ENCODE measurements around the gene CALY. TPM values are rescaled to one million over a fixed set of nuclear protein-coding genes. Genes with fewer than 3 reads are reported as not detected.
"Not testable (repeated sequence)": the region's sequence is repeated elsewhere in the genome, so short reads cannot be mapped to it uniquely, and the experiment has no call there.

Gene CALY
- total RNA-seq, 2 experiments from 2014 or later: 3.1 to 3.6 TPM

DNA sequence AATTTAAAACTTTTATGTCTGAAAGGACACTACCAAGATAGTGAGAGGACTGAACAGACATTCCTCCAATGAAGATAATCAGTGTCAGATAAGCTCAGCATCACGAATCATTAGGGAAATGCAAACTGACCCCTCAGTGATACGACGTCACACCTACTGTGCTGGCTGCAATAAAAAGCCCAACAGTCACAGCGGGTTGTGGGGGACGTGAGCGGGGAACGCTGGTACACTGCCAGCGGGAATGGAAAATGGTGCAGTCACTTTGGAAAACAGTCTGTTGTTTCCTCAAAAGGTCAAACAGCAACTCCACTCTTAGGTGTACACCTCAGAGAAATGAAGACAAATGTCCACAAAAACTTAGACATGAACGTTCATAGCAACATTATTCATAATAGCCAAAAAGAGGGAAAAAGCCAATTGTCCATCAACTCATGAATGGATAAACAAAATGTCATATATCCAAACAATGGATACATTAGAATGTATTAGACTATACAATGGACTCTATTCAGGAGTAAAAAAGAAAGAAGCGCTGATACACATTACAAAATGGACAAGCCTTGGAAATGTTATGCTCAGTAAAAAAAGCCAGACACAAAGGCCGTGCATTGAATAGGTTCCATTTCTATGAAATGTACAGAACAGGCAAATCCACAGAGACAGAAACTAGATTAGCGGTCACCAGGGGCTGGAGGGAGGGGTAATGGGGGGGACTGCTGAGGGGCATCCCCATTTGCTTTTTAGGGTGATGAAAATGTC, 38.8 kb upstream of the CALY start:
- Mint-ChIP-seq H3K27me3 (peaks cover 12% of the 10 kb centered on the region), H3K4me3 (no peak overlapping the region), H3K9me3 (no peaks in the 10 kb centered on the region), H3K36me3 (peaks cover 1% of the 10 kb centered on the region), H3K27ac (no peak overlapping the region), H3K4me1 (peaks cover 8% of the 10 kb centered on the region)
- DNase-seq: no peak
- POLR2A ChIA-PET: no interaction called here
- no peak for ATAC-seq (ENCODE audit: low read depth)

DNA sequence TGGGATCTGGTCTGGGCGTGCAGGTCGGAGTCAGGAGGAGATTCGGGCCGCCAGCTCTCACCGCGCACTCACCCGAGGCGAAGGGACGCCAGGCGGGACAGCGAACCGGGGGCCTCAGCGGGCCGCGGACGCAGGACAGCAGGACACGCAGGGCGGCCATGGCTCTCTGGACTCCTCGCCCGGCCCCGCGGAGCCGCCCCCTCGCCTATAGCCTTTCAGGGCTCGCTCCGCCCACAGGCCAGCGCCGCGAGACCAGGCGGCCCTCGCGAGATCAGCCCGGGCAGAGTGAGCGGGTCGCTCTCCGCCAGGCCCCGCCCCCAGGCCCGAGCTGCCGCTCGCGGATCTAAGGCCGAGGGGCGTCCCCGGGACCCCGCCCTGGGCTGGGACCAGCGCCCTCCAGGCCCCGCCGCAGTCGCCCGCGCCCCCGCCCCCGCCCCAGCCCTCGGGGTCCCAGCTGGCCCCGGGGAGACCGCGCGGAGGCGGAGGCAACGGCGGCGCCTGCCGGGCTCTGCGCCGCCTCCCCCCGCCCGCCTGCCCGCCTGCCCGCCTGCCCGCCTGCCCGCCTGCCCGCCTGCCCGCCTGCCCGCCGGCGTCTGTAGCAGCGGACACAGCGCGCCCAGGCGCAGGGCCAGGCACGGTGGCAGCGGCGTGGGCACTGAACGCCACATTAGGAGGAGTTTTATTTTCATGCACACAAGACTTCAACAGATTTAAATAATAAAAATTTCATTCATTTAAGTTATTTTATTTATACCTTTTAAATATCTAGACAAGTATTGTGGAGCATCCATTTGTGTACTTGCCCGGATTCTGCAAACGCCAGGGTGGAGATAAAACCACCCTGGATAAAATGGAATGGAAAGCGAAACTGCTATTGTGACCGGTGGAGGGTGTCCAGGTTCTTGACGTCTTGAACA, 36.7 kb upstream of the CALY start, which contains the start of gene ECHS1:
ECHS1 (minus strand) TSS at position 181 of the 917 bp plus-strand sequence; CDS start at position 160, 21 bp downstream.
- peaks cover 8% of the 10 kb centered on the region for H3K4me1 Mint-ChIP-seq
- H3K4me3 Mint-ChIP-seq: peak within 1 kb of the TSS; percentile 88
- DNase-seq: peak; percentile 99
- H3K27ac Mint-ChIP-seq: peak within 1 kb of the TSS; percentile 82
- peaks cover 2% of the 10 kb centered on the region for H3K36me3 Mint-ChIP-seq
- POLR2A ChIA-PET: interaction anchor here (0.6 to 1.5 kb wide), 8 partner anchors 10 to 53 kb away, joined by 3 to 10 read pairs (median 3); partner anchors contain the start of gene CALY
- H3K9me3 Mint-ChIP-seq: no peaks in the 10 kb centered on the region
- peak; percentile 97 for ATAC-seq (ENCODE audit: low read depth)
- peaks cover 12% of the 10 kb centered on the region for H3K27me3 Mint-ChIP-seq

DNA sequence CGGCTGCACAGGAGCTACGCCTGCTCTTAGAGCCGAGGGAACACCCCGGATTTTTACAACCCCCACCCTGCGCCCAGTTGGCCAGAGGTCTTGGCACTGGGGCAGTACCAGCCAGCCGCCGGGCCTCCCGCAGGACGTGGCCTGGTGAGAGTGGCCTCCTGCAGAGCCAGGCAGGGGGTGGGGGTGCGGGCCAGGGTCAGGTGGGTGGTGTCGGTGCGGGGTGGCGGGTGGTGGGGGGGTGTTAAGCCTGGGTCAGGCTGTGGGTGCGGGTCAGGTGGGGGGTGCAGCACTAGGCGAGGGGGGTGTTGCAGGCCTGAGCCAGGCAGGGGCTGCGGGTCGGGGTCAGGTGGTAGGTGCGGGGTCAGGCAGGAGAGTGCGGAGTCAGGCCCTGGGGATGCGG, 35.8 kb upstream of the CALY start:
- POLR2A ChIA-PET: interaction anchor here (1.3 to 1.4 kb wide), 2 partner anchors 15 to 36 kb away, joined by 3 to 4 read pairs; partner anchors contain the start of gene CALY
- H3K27ac Mint-ChIP-seq: no peak overlapping the region
- DNase-seq: no peak

DNA sequence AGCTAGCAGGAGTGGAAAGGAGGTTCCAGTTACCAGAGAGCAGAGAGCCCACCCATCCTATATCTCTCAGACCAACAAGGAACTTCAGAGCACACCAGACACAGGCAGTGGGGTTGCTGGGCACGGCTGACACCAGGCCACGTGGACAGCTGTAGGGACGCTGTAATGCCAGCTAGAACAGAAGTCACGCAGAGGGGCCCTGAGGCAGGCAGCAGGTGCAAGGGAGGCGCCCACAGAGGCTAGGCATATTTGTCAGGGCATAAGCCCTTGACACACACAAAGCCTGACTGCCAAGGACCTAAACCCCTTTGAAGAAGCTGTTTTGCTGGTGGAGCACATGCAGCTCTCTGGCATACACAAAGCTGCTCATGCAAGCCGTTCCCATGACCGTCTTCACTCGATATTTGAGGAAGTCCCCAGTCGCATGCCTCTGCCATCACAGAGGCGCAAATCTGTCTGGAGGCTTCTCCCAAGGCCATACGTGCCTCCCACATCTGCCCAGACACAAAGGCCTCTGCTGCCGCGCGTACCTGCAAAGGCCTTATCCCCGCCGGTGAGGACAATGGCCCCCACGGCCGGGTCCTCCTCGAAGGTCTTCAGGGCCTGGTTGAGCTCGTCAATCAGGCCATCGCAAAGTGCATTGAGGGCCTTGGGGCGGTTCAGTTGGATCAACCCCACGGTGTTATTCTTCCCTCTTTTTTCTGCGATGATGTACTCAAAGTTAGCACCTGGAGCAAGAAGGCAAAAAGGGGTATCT, 33.5 kb upstream of the CALY start:
- Mint-ChIP-seq H3K4me1 (peaks cover 8% of the 10 kb centered on the region), H3K4me3 (no peak overlapping the region), H3K27ac (no peak overlapping the region), H3K27me3 (peaks cover 4% of the 10 kb centered on the region), H3K36me3 (peaks cover 2% of the 10 kb centered on the region), H3K9me3 (no peaks in the 10 kb centered on the region)
- DNase-seq: no peak
- no peak for ATAC-seq (ENCODE audit: low read depth)
- POLR2A ChIA-PET: no interaction called here

More for the DNA sequence above, 35.8 kb upstream of the CALY start:
- H3K27me3 Mint-ChIP-seq: peaks cover 12% of the 10 kb centered on the region
- H3K36me3 Mint-ChIP-seq: peaks cover 2% of the 10 kb centered on the region
- peak overlapping the region; percentile 71 for H3K4me3 Mint-ChIP-seq
- H3K4me1 Mint-ChIP-seq: peaks cover 8% of the 10 kb centered on the region
- no peak for ATAC-seq (ENCODE audit: low read depth)
- H3K9me3 Mint-ChIP-seq: no peaks in the 10 kb centered on the region

DNA sequence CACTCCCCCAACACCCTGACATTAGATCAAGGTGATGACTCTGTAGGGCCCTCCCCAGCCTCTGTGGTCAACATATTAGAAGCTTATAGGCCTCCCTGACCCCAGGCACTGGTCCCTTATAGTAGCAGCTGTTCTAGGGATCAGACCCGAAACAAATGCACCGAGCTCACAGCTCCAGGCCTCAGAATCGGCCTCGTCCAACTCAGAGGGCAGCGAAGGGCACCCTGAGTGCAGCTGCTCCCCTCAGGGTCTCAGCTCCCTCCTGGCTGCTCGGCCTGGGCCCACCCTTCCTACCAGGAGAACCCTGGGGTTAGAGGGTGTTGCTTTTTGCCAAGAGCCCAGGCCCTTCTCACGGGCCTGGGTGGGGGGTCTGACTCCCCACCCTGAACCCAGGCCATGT, 31.5 kb upstream of the CALY start:
- H3K27me3 Mint-ChIP-seq: no peaks in the 10 kb centered on the region
- peaks cover 2% of the 10 kb centered on the region for H3K36me3 Mint-ChIP-seq
- H3K27ac Mint-ChIP-seq: no peak overlapping the region
- POLR2A ChIA-PET: no interaction called here
- no peak overlapping the region for H3K4me3 Mint-ChIP-seq
- H3K4me1 Mint-ChIP-seq: peaks cover 2% of the 10 kb centered on the region
- H3K9me3 Mint-ChIP-seq: no peaks in the 10 kb centered on the region
- ATAC-seq (ENCODE audit: low read depth): no peak
- no peak for DNase-seq

DNA sequence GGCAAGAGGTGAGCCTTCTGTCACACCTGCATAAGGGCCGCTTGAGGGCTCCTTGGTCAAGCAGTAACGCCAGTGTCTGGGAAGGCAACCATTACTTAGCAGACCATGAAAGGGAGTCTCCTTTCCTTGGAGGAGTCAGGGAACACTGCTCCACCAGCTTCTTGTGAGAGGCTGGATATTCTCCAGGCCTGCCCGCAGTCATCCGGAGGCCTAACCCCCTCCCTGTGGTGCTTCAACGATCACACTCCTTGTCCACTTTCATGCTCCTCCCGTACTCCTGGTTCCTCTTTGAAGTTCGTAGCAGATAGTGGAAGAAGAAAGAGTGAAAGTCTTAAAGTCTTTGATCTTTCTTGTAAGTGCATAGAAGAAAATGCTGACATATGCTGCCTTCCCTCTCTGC, 30.8 kb upstream of the CALY start:
- H3K9me3 Mint-ChIP-seq; H3K4me3 Mint-ChIP-seq; POLR2A ChIA-PET; H3K27me3 Mint-ChIP-seq; H3K36me3 Mint-ChIP-seq; H3K27ac Mint-ChIP-seq; H3K4me1 Mint-ChIP-seq; DNase-seq; ATAC-seq (ENCODE audit: low read depth): not testable (repeated sequence)

DNA sequence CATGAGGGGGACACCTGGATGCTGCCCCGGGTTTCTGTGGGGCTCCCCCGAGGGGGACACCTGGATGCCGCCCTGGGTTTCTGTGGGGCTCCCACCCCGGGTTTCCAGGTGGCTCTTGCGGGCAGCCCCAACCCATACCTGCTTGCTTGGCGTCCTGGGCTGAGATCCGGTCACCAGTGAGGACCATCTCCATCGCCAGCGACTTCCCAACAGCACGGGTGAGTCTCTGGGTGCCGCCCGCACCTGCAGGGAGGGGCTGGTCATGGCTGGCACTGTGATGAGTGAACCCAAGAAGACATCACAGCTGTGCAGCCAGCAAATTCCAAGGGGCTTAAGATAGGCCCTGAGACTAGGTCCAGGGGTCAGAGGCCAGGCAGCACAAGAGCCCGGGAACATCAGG, 30.1 kb upstream of the CALY start:
- POLR2A ChIA-PET: no interaction called here
- DNase-seq (no peak), ATAC-seq (ENCODE audit: low read depth) (no peak)
- no peaks in the 10 kb centered on the region for H3K9me3 Mint-ChIP-seq
- H3K36me3 Mint-ChIP-seq: peaks cover 2% of the 10 kb centered on the region
- H3K4me3 Mint-ChIP-seq: no peak overlapping the region
- H3K27me3 Mint-ChIP-seq: no peaks in the 10 kb centered on the region
- no peak overlapping the region for H3K27ac Mint-ChIP-seq
- H3K4me1 Mint-ChIP-seq: no peaks in the 10 kb centered on the region

DNA sequence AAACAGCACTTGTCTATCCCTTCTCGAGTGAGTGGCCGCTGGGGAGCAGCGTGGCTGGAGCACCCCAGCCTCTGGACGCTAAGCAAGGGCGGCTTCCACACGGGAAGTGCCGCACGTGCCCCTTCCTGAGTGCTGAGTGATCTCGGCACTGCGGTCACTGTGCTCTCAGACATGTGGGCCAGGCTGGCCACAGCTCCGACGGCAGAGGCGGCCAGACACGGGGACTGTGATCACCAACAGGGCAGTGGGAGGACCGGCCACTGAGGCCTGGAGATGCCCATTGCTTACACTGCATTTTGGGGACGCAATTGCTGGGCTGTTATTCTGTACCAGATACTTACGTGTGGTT, 29.4 kb upstream of the CALY start:
- ATAC-seq (ENCODE audit: low read depth) (no peak), DNase-seq (no peak)
- POLR2A ChIA-PET: no interaction called here
- no peaks in the 10 kb centered on the region for H3K4me1 Mint-ChIP-seq
- H3K9me3 Mint-ChIP-seq: no peaks in the 10 kb centered on the region
- H3K27ac Mint-ChIP-seq: no peak overlapping the region
- no peaks in the 10 kb centered on the region for H3K27me3 Mint-ChIP-seq
- no peak overlapping the region for H3K4me3 Mint-ChIP-seq
- peaks cover 2% of the 10 kb centered on the region for H3K36me3 Mint-ChIP-seq

DNA sequence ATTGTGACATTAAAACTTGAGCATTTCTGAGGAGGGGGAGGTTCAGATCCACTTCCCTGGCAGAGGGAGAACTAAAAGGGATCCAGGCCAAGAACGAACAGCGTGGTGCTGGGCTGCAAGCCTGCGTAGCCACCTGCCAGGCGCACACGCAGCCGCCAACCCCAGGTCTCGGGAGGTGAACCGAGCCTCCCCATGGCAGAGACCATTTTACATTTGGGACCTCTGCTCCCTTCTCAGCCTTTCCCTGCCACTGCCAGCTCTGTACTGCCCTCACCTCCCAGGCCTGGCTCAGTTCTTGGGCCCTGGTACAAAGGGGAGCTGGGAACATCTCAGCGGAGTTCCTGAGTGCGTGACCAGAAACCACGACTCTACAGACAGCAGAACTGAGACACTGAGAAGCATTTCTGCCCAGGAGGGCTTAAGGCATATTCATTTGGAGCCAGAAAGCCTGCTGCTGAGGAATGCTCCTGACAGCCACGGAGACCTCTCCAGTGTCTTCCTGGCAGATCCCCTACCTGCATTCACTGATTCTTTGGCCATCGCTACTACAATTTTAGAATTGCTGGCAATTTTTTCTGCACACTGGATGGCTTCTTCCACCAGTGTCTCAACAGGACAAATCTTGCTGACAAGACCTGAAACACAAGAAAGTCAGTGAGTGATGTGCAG, 28.9 kb upstream of the CALY start:
- ATAC-seq (ENCODE audit: low read depth): no peak

DNA sequence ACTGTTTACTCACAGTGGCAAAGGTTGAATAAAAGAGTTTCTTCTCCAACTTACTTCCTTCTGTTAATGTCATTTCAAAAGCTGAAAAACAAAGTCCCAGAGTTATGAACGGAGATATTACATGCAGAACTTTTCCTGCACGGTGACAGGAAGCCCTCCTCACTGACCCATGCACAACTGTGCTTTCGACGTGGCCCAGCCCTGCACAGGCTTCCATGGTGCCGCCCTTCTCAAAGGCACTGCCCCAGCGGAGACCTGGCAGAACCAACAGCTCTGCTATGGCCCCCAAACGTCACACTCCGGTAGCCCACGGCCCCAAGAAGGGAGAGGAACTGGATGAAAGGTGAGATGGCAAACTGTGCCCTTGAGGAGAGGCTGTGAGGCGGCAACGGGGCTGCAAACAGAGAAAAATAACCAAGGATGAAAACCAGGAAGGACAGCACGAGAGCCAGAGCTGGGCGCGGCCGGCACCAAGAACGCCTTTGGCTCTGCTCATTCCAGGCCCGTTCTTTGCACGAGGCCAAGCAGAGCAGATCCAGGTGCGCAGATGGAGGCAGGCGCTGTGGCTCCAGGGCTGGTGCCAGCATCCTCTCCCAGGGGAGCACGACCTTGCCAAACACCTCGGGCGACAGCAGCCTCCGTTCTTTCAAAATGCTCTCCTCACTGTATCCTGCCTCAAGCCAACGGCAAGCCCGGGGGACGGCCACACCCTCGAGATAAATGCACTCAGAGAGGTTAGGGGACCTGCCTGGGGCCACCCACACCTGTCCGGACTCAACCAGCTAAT, 28.1 kb upstream of the CALY start:
- Mint-ChIP-seq H3K9me3 (no peaks in the 10 kb centered on the region), H3K27me3 (no peaks in the 10 kb centered on the region), H3K4me3 (no peak overlapping the region), H3K36me3 (no peaks in the 10 kb centered on the region), H3K4me1 (peaks cover 1% of the 10 kb centered on the region), H3K27ac (no peak overlapping the region)
- DNase-seq (no peak), ATAC-seq (ENCODE audit: low read depth) (no peak)
- POLR2A ChIA-PET: no interaction called here

More for the DNA sequence above, 28.9 kb upstream of the CALY start:
- Mint-ChIP-seq H3K27me3 (no peaks in the 10 kb centered on the region), H3K9me3 (no peaks in the 10 kb centered on the region), H3K36me3 (peaks cover 2% of the 10 kb centered on the region), H3K27ac (no peak overlapping the region), H3K4me3 (no peak overlapping the region), H3K4me1 (no peaks in the 10 kb centered on the region)
- no peak for DNase-seq
- POLR2A ChIA-PET: no interaction called here

DNA sequence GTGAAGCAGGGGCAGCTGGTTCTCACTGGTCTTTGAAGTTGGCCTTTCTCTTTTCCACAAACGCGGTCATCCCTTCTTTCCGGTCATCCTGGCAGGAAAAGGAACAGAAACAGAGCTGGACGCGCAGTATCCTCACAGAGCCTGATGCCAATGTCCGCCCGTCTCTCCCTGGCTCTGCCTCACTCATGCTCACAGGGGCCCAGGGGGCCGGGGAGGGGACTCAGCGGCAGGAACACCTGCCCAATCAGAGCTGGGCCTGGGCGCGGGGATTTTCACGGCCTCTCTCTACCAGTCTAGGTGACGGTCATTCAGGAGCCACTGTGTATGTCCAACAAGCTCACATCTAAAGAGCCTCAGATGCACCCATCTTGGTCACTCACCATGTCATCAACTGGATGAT, 26.1 kb upstream of the CALY start:
- Mint-ChIP-seq H3K4me3 (no peak overlapping the region), H3K27me3 (no peaks in the 10 kb centered on the region), H3K27ac (no peak overlapping the region), H3K4me1 (peaks cover 1% of the 10 kb centered on the region), H3K36me3 (no peaks in the 10 kb centered on the region), H3K9me3 (no peaks in the 10 kb centered on the region)
- DNase-seq (no peak), ATAC-seq (ENCODE audit: low read depth) (no peak)
- POLR2A ChIA-PET: interaction anchor here (1.3 kb wide), 1 partner anchor 11 kb away, joined by 3 read pairs; no protein-coding TSS in a partner anchor

DNA sequence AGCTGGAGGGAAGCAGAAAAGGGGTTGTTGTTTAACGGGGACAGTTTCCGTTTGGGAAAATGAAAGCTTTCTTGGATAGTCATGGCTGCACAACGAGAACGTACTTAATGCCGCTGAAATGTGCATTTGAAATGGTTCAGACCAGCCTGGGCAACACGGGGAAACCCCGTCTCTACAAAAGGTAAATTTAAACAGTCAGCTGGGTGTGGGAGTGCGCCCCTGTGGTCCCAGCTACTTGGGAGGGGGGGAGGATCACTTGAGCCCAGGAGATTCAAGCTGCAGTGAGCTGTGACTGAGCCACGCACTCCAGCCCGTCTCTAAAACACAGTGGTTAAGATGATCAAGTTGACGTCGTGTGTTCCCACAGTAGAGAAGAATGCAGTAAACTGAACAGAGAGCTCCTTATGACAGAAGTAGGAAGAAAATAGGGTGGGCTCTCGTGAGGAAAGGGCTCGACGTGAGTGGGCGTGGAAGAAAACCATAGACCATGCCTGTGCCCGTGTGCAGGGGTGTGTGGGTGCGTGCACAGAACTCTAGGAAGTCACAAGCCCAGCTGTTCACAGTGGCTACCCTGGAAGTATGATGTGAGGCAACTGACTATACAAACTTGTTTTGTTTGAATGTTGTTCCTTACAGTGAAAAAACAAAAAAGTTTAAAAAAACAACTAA, 25.2 kb upstream of the CALY start:
- Mint-ChIP-seq H3K36me3 (no peaks in the 10 kb centered on the region), H3K27me3 (no peaks in the 10 kb centered on the region), H3K4me1 (peaks cover 1% of the 10 kb centered on the region), H3K27ac (no peak overlapping the region), H3K4me3 (no peak overlapping the region), H3K9me3 (no peaks in the 10 kb centered on the region)
- no peak for DNase-seq
- ATAC-seq (ENCODE audit: low read depth): no peak
- POLR2A ChIA-PET: no interaction called here
